Suprapubic skin (tissue), 4 donors: ENCODE results near the gene PHKB.

Source experiments
- EP300 ChIP-seq: sonication (generic); formaldehyde crosslinking; IDR thresholded peaks from one replicate; pipeline ENCODE4 v1.6.1; 2017; ENCODE audit warnings: antibody characterized with exemption
- POLR2A ChIP-seq, 2 donors: fragments of 450-650 bp; IDR thresholded peaks; one replicate each; pipeline ENCODE4 v1.6.1; 2017; ENCODE audit warnings: antibody characterized with exemption in 2 of 2, mild to moderate bottlenecking in 2 of 2, moderate library complexity in 2 of 2
- POLR2AphosphoS5 ChIP-seq, 3 donors: sonication (generic); formaldehyde crosslinking; IDR thresholded peaks; one replicate each; pipeline ENCODE4 v1.6.1; 2017; ENCODE audit warnings: antibody characterized with exemption in 3 of 3
- TF ChIP-seq, protein P1 (sequence below), 2 donors: fragments of 200-600 bp in 1 of 2; fragments of 450-650 bp in 1 of 2; sonication (generic) in 1 of 2; IDR thresholded peaks; one replicate each; pipeline ENCODE4 v1.5.1; 2016 to 2019; ENCODE audit warnings: antibody characterized with exemption in 2 of 2, mild to moderate bottlenecking in 1 of 2, moderate library complexity in 1 of 2

- no peak for TF ChIP-seq POLR2A (IDR thresholded peaks at IDR 0.05)
- TF ChIP-seq, protein P1, sequence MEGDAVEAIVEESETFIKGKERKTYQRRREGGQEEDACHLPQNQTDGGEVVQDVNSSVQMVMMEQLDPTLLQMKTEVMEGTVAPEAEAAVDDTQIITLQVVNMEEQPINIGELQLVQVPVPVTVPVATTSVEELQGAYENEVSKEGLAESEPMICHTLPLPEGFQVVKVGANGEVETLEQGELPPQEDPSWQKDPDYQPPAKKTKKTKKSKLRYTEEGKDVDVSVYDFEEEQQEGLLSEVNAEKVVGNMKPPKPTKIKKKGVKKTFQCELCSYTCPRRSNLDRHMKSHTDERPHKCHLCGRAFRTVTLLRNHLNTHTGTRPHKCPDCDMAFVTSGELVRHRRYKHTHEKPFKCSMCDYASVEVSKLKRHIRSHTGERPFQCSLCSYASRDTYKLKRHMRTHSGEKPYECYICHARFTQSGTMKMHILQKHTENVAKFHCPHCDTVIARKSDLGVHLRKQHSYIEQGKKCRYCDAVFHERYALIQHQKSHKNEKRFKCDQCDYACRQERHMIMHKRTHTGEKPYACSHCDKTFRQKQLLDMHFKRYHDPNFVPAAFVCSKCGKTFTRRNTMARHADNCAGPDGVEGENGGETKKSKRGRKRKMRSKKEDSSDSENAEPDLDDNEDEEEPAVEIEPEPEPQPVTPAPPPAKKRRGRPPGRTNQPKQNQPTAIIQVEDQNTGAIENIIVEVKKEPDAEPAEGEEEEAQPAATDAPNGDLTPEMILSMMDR (IDR thresholded peaks at IDR 0.05), result no peak
- TF ChIP-seq EP300, result no peak
- TF ChIP-seq POLR2AphosphoS5 (IDR thresholded peaks at IDR 0.05), result no peak
These were observed 129.3 kb downstream of the PHKB start for GRCh38 chr16:47590472-47590871.
